GM12878 (cell line): ENCODE results near the gene MOCOS. TPM values are rescaled to one million over a fixed set of nuclear protein-coding genes. Genes with fewer than 3 reads are reported as not detected.

ENCODE experiments used
- ATAC-seq: fragments of 200-7000 bp; cut with Tn5 transposase; 3 replicates; pipeline ENCODE4 v1.9.1; 2020; ENCODE audit warnings: mild to moderate bottlenecking, moderate library complexity
- BruUV-seq: library from RNA; stranded (reverse); fragments of 400-500 nt; replicated peaks from 2 replicates; lab custom pipeline; 2021; lab: Mats Ljungman, UMichigan
- CTCF ChIA-PET: fragments of 300-600 bp; sonication (Branson Sonifier 250); formaldehyde crosslinking; extraction: SDS; loops from one replicate; lab custom pipeline; 2021; ENCODE audit warnings: inconsistent platforms; lab: Yijun Ruan, JAX
- POLR2A ChIA-PET: fragments of 350-600 bp; formaldehyde crosslinking; extraction: SDS; loops from one replicate; lab custom pipeline; 2021; ENCODE audit warnings: inconsistent platforms; lab: Charles Lee
- RAD21 ChIA-PET: fragments of 300-600 bp; sonication (Branson Sonifier 250); formaldehyde crosslinking; loops from one replicate; lab custom pipeline; 2023; ENCODE audit warnings: antibody characterized with exemption; ENCODE audit not compliant: unreplicated experiment; lab: Charles Lee
- SMC1A ChIA-PET: fragments of 300-600 bp; sonication (Branson Sonifier 250); formaldehyde crosslinking; loops from one replicate; lab custom pipeline; 2023; ENCODE audit not compliant: unreplicated experiment, uncharacterized antibody; lab: Charles Lee
- DNase-seq: peaks from one replicate; pipeline ENCODE4 v3.0.0-alpha.2; 2011; ENCODE audit warnings: low read depth, low spot score
- FAIRE-seq: peaks from 3 replicates; lab custom pipeline; 2011; peaks lifted over from hg19 to GRCh38; lab: Jason Lieb, UNC
- H2AFZ ChIP-seq: 2 replicates; pipeline ENCODE4 v1.6.0; 2011; ENCODE audit warnings: low read depth, low read length, control low read depth; ENCODE audit not compliant: control insufficient read depth
- H3K27ac ChIP-seq: 2 replicates; pipeline ENCODE4 v1.5.1; 2011; ENCODE audit warnings: control low read depth; ENCODE audit not compliant: control insufficient read depth, insufficient read depth
- H3K27me3 ChIP-seq, 2 experiments: replicated peaks in 1 of 2; 2 replicates each; pipeline versions ENCODE4 v1.6.0 to v1.6.1; 2011; ENCODE audit warnings: low read length in 1 of 2; ENCODE audit not compliant: control insufficient read depth in 2 of 2, insufficient read depth in 2 of 2
- H3K36me3 ChIP-seq, 2 experiments: 2 replicates each; pipeline ENCODE4 v1.5.1; 2011; ENCODE audit warnings: low read length in 1 of 2; ENCODE audit not compliant: control insufficient read depth in 2 of 2, insufficient read depth in 2 of 2
- H3K4me1 ChIP-seq: 2 replicates; pipeline ENCODE4 v1.6.1; 2011; ENCODE audit warnings: mild to moderate bottlenecking, low read length, moderate library complexity, mixed read lengths; ENCODE audit not compliant: control insufficient read depth, insufficient read depth
- H3K4me2 ChIP-seq: 2 replicates; pipeline ENCODE4 v1.6.0; 2011; ENCODE audit warnings: control low read depth; ENCODE audit not compliant: control insufficient read depth, insufficient read depth
- H3K4me3 ChIP-seq: fragments of 200-600 bp; sonication (generic); 2 replicates; pipeline ENCODE4 v1.5.1; 2016
- H3K79me2 ChIP-seq: 2 replicates; pipeline ENCODE4 v1.6.0; 2011; ENCODE audit warnings: low read length; ENCODE audit not compliant: control insufficient read depth, insufficient read depth
- H3K9ac ChIP-seq: 2 replicates; pipeline ENCODE4 v1.8.0; 2011; ENCODE audit warnings: low read length, control low read depth, mixed read lengths; ENCODE audit not compliant: control insufficient read depth, insufficient read depth
- H3K9me3 ChIP-seq: replicated peaks from 3 replicates; pipeline ENCODE4 v1.5.1; 2011; ENCODE audit warnings: mild to moderate bottlenecking, low read length; ENCODE audit not compliant: control insufficient read depth, insufficient read depth
- H4K20me1 ChIP-seq: 2 replicates; pipeline ENCODE4 v1.6.0; 2011; ENCODE audit not compliant: control insufficient read depth, insufficient read depth
- ATF2 ChIP-seq: IDR thresholded peaks from 2 replicates; pipeline ENCODE4 v1.6.1; 2012; ENCODE audit warnings: low read length, inconsistent platforms
- BCL3 ChIP-seq: IDR thresholded peaks from 2 replicates; pipeline ENCODE4 v1.6.1; 2011; ENCODE audit warnings: borderline replicate concordance, low read depth, mild to moderate bottlenecking, moderate library complexity, low read length; ENCODE audit not compliant: insufficient read depth, poor library complexity, severe bottlenecking
- CBX3 ChIP-seq: fragments of 200-600 bp; sonication (generic); IDR thresholded peaks from 2 replicates; pipeline ENCODE4 v1.6.1; 2016; ENCODE audit warnings: low read depth, borderline replicate concordance
- ETV6 ChIP-seq, 2 experiments: fragments of 450-650 bp in 1 of 2; IDR thresholded peaks in 1 of 2; conservative IDR thresholded peaks in 1 of 2; 2 replicates each; pipeline ENCODE4 v1.6.1; 2014; ENCODE audit warnings: antibody characterized with exemption in 1 of 2, borderline replicate concordance in 1 of 2, low read depth in 1 of 2, mild to moderate bottlenecking in 1 of 2, moderate library complexity in 1 of 2
- NFYA ChIP-seq: IDR thresholded peaks from 2 replicates; pipeline ENCODE4 v1.6.1; 2011; ENCODE audit warnings: low read depth, mild to moderate bottlenecking, low read length, improper control_type of control experiment, borderline replicate concordance
- POLR2AphosphoS5 ChIP-seq: IDR thresholded peaks from 2 replicates; pipeline ENCODE4 v1.6.1; 2011; ENCODE audit warnings: mild to moderate bottlenecking, low read length, inconsistent platforms
- RFX5 ChIP-seq: IDR thresholded peaks from 2 replicates; pipeline ENCODE4 v1.6.1; 2011; ENCODE audit warnings: low read depth, low read length, improper control_type of control experiment
- USF2 ChIP-seq: IDR thresholded peaks from 2 replicates; pipeline ENCODE4 v1.6.1; 2011; ENCODE audit warnings: low read depth, low read length, improper control_type of control experiment, borderline replicate concordance
- WGBS: methylation state at CpG from one replicate; pipeline ENCODE4 v1.1.6; 2016; ENCODE audit warnings: low lambda C conversion rate; ENCODE audit not compliant: insufficient replicate concordance, insufficient coverage; ENCODE audit errors: missing lambda C conversion rate; 5-methylcytosine and 5-hydroxymethylcytosine counted together
- in situ Hi-C: fragments of 300-500 bp; cut with MboI; formaldehyde crosslinking; loops from 9 replicates; pipeline ENCODE4 v1.14.3; 2018; ENCODE audit warnings: mixed read lengths
- intact Hi-C: fragments of 100-400 bp; cut with micrococcal nuclease; formaldehyde crosslinking; loops from one replicate; pipeline ENCODE4 v1.14.2; 2022; ENCODE audit not compliant: unreplicated experiment
- polyA plus RNA-seq, 11 experiments: library from polyadenylated mRNA; depleted of rRNA in 4 of 11; unstranded in 6 of 11; stranded (reverse) in 5 of 11; fragments of >200 nt; fragmentation: Nextera tagmentation in 4 of 11; fragmentation: Illumina TruSeq in 1 of 11; extraction: Ambion mirVana in 4 of 11; extraction: Trizol in 1 of 11; gene quantifications; 1 replicate in 1 of 11; 2 replicates in 10 of 11; pipeline versions ENCODE4 v1.2.1 to v1.2.3, GENCODE V29; 2011 to 2016; ENCODE audit warnings: inconsistent platforms in 2 of 11, missing spikeins in 2 of 11, low read depth in 1 of 11
- total RNA-seq, 4 experiments: library from RNA; depleted of rRNA in 3 of 4; stranded (reverse); fragments of >200 nt in 3 of 4; fragmentation: Illumina TruSeq in 1 of 4; extraction: Trizol in 1 of 4; gene quantifications; 2 replicates each; pipeline versions ENCODE4 v1.2.1 to v1.2.3, GENCODE V29; 2013 to 2021

MOCOS gene
- total and polyA plus RNA-seq, 10 of the 15 experiments (the other 5 are each of a cell fraction or from before 2014, with no cell fraction given) = 0.16 to 0.56 (median 0.33) TPM

GRCh38 chr18:36241831-36242230 lies 54.5 kb downstream of the MOCOS start:
- H3K9ac ChIP-seq = no peak overlapping the region
- ChIA-PET CTCF (no interaction called here), POLR2A (no interaction called here), RAD21 (no interaction called here), SMC1A (no interaction called here)
- intact Hi-C loops = no loop called here
- TF ChIP-seq RFX5 (no peak), USF2 (no peak), POLR2AphosphoS5 (no peak), BCL3 (no peak), CBX3 (no peak), NFYA (no peak), ETV6 (conservative IDR thresholded peaks at IDR 0.05 in 1 of 2, IDR thresholded peaks at IDR 0.05 in 1 of 2; ENCODE audit: borderline replicate concordance in 1 of 2, low read depth in 1 of 2) (no peak), ATF2 (no peak)
- no peak overlapping the region for H3K27ac ChIP-seq
- in situ Hi-C loops = no loop called here
- H2AFZ ChIP-seq = no peak overlapping the region
- no peaks in the 10 kb centered on the region for H4K20me1 ChIP-seq
- no peak for FAIRE-seq
- no peaks in the 10 kb centered on the region for H3K27me3 ChIP-seq
- no peaks in the 10 kb centered on the region for H3K4me1 ChIP-seq
- no peak overlapping the region for H3K4me2 ChIP-seq
- ATAC-seq = no peak
- no TSS peak for BruUV-seq
- WGBS = 56% methylated on average over 6 of the region's 6 CpGs
- no peak for DNase-seq
- H3K9me3 ChIP-seq = no peaks in the 10 kb centered on the region; the same call in 2 of the 3 replicates
- H3K4me3 ChIP-seq = no peak overlapping the region
- no peaks in the 10 kb centered on the region for H3K36me3 ChIP-seq
- H3K79me2 ChIP-seq = no peaks in the 10 kb centered on the region
